ENCODE results near the gene NUP214.
"Not testable (repeated sequence)": the region's sequence is repeated elsewhere in the genome, so short reads cannot be mapped to it uniquely, and the experiment has no call there.

NUP214 gene

GRCh38 chr9:131158673-131159072 is 33.3 kb downstream of the NUP214 start:
- not testable (repeated sequence) for DNase-seq (ENCODE audit: insufficient read length, low spot score); FAIRE-seq

GRCh38 chr9:131160416-131161112 is 35.2 kb downstream of the NUP214 start:
- DNase-seq (ENCODE audit: insufficient read length, low spot score), result no peak
- FAIRE-seq, result no peak

- DNase-seq (ENCODE audit: insufficient read length, low spot score) (no peak), FAIRE-seq (no peak)
Observed at GRCh38 chr9:131161585-131161984, 36.2 kb downstream of the NUP214 start.

- no peak for DNase-seq (ENCODE audit: insufficient read length, low spot score)
- FAIRE-seq, result no peak
Observed at GRCh38 chr9:131162886-131163285, 37.5 kb downstream of the NUP214 start.

- FAIRE-seq (peak; percentile 66), DNase-seq (ENCODE audit: insufficient read length, low spot score) (no peak)
Observed at GRCh38 chr9:131165523-131165922, 40.1 kb downstream of the NUP214 start.

GRCh38 chr9:131167146-131167692 is 41.8 kb downstream of the NUP214 start:
- no peak for FAIRE-seq

GRCh38 chr9:131167936-131168335 is 42.5 kb downstream of the NUP214 start:
- DNase-seq (ENCODE audit: insufficient read length, low spot score) (no peak), FAIRE-seq (no peak)

More at GRCh38 chr9:131167146-131167692, 41.8 kb downstream of the NUP214 start:
- DNase-seq (ENCODE audit: insufficient read length, low spot score), result no peak

- FAIRE-seq, result peak; percentile 8
- no peak for DNase-seq (ENCODE audit: insufficient read length, low spot score)
Observed at GRCh38 chr9:131169563-131170240, 44.3 kb downstream of the NUP214 start.

GRCh38 chr9:131173995-131174394 is 48.6 kb downstream of the NUP214 start:
- FAIRE-seq, result no peak
- DNase-seq (ENCODE audit: insufficient read length, low spot score), result no peak

GRCh38 chr9:131174681-131175239 is 49.4 kb downstream of the NUP214 start:
- DNase-seq (ENCODE audit: insufficient read length, low spot score), result no peak
- FAIRE-seq, result no peak

- FAIRE-seq (no peak), DNase-seq (ENCODE audit: insufficient read length, low spot score) (no peak)
Observed at GRCh38 chr9:131177898-131178297, 52.5 kb downstream of the NUP214 start.

- DNase-seq (ENCODE audit: insufficient read length, low spot score) (peak; percentile 49), FAIRE-seq (peak; percentile 82)
Observed at GRCh38 chr9:131178382-131178781, 53.0 kb downstream of the NUP214 start.

GRCh38 chr9:131178926-131179325 is 53.5 kb downstream of the NUP214 start:
- no peak for FAIRE-seq
- no peak for DNase-seq (ENCODE audit: insufficient read length, low spot score)

GRCh38 chr9:131179561-131180219 is 54.3 kb downstream of the NUP214 start:
- DNase-seq (ENCODE audit: insufficient read length, low spot score), result no peak
- FAIRE-seq, result peak; percentile 60

- DNase-seq (ENCODE audit: insufficient read length, low spot score), result no peak
- no peak for FAIRE-seq
Observed at GRCh38 chr9:131180454-131180853, 55.1 kb downstream of the NUP214 start.

- peak; percentile 85 for FAIRE-seq
- DNase-seq (ENCODE audit: insufficient read length, low spot score), result no peak
Observed at GRCh38 chr9:131181091-131181681, 55.8 kb downstream of the NUP214 start.

- DNase-seq (ENCODE audit: insufficient read length, low spot score) (no peak), FAIRE-seq (no peak)
Observed at GRCh38 chr9:131185924-131186323, 60.5 kb downstream of the NUP214 start.

GRCh38 chr9:131186622-131187021 is 61.2 kb downstream of the NUP214 start:
- FAIRE-seq (no peak), DNase-seq (ENCODE audit: insufficient read length, low spot score) (no peak)

- DNase-seq (ENCODE audit: insufficient read length, low spot score) (no peak), FAIRE-seq (no peak)
Observed at GRCh38 chr9:131187957-131188356, 62.6 kb downstream of the NUP214 start.

GRCh38 chr9:131188976-131189375 is 63.6 kb downstream of the NUP214 start:
- DNase-seq (ENCODE audit: insufficient read length, low spot score) (no peak), FAIRE-seq (no peak)

GRCh38 chr9:131190191-131190590 is 64.8 kb downstream of the NUP214 start:
- FAIRE-seq, result no peak
- no peak for DNase-seq (ENCODE audit: insufficient read length, low spot score)
